GM19099 (cell line): ENCODE data around the gene TSC22D4.

Source experiments
- POLR2A ChIP-seq: IDR thresholded peaks from 3 replicates; pipeline ENCODE4 v1.6.1; 2011; ENCODE audit warnings: low read depth; ENCODE audit not compliant: insufficient read length; ENCODE audit errors: extremely low read depth

Gene TSC22D4

GRCh38 chr7:100478958-100479660, at the start of gene TSC22D4:
TSC22D4 (minus strand) TSS chr7:100479214; CDS start chr7:100478038, 1,176 bp downstream.
- TF ChIP-seq POLR2A = peak; percentile 81

DNA sequence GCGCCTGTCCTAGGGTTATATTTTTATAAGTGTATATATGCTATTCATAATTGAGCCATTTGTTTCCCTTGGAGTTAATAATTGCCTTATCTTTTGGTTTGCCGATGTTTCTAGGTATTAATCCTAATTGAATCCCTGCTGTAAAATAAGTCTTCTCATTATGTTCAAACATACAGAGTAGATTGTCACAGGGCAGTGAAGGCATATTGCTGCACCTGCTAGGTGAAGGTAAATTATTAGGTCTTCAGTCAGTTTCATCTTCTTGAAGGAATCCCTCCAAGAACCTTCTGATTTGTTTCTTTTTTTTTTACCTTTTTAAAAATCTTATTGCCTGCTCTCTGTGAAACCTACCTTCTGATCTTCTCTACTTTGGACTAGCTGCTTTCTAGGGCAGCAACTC, 42.1 kb upstream of the TSC22D4 start:
- TF ChIP-seq POLR2A = no peak

- no peak for TF ChIP-seq POLR2A
Observed at GRCh38 chr7:100520138-100520537, 41.1 kb upstream of the TSC22D4 start.

GRCh38 chr7:100519580-100519979, 40.6 kb upstream of the TSC22D4 start:
- no peak for TF ChIP-seq POLR2A

DNA sequence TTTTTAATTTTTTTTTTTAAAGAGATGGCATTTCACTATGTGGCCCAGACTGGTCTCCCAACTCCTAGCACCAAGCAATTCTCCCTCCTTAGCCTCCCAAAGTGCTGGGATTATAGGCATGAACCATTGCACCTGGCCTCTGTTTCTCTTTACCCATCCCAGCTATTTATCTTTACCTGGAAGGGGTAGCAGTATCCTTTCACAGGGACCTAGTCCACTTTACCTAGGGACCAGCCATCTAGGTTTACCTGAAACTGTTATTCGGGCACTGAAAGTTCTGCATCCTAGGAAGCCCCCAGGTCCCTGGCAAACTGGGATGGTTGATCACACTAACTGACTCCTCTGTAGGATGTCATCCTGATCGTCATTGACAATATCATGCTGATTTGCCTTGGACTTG, 38.3 kb upstream of the TSC22D4 start:
- no peak for TF ChIP-seq POLR2A

DNA sequence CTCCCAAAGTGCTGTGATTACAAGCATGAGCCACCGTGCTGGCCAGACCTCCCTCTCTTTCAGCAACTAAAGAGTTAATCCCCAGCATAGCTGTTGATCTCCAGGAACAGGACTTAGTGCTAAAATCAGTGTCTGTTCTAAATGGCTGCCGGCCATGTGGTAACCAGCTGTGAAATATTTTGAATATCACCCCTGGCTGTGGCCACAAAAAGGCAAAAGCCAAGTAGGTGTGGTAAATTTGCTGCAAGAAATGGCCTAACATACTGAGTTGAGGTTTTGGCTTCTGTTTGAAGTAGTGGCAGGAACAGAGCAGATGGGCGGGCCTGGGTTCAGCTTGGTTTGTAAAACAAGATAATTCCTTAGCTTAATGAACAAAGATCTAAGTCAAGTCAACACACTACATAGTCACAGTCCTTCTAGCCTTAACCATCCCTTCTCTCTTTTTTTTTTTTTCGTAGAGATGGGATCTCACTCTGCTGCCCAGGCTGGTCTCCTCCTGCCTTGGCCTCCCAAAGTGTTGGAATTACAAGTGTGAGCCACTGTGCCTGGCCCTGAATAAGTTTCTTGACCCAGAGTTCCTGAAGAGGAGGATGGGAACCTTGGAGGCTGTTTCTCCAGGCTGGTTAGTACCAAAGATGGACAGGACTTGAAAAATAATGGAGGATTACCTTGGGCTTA, 37.3 kb upstream of the TSC22D4 start:
- no peak for TF ChIP-seq POLR2A

- TF ChIP-seq POLR2A = no peak
Observed at GRCh38 chr7:100515072-100515532, 36.1 kb upstream of the TSC22D4 start.

DNA sequence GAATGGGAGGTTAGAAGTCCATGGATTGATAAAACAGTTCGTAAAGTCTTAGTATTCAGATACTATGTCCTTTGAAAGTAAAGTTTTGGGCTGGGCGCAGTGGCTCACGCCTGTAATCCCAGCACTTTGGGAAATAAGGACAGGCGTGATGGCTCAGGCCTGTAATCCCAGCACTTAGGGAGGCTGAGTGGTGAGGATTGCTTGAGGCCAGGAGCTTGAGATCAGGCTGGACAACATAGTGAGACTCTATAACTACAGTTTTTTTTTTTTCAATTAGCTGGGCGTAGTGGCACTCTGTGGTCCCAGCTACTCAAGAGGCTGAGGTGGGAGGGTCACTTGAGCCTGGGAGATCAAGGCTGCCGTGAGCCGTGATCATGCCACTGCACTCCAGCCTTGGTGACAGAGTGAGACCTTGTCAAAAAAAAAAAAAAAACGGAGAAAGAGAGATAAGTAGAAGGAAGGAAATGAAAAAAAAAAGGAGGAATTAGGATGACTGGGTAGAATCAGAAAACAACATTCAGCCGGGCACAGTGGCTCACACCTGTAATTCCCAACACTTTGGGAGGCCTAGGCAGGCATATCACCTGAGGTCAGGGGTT, 34.3 kb upstream of the TSC22D4 start:
- no peak for TF ChIP-seq POLR2A

DNA sequence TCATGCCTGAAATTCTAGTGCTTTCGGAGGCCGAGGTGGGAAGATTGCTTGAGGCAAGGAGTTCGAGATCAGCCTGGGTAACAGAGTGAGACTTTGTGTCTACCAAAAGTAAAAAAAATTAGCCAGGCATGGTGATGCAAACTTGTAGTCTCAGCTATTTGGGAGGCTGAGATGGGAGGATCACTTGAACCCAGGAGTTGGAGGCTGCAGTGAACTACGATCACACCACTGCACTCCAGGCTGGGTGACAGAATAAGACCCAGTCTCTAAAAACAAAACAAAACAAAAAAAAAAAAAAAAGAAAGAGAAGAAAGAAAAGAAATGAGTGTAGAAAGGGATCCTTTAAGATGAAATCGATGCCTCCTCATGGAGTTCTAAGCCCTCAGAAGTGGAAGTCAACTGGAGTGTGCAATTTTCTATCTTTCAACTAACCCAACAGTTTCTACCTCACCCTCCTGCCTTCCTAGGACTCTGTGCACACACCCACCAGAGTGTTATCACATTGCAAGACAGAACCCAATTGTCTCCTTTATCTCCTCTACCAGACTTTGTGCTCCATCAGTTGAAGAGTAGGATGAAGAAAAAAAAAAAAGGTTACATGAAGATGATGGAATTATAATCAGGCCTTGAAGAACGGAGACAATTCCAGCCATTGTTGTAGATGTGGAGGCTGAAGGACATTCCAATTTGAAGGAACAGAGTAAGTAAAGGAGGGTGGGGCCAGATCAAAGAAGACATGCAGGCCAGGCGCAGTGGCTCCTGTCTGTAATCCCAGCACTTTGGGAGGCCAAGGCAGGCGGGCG, 31.6 kb upstream of the TSC22D4 start:
- no peak for TF ChIP-seq POLR2A

DNA sequence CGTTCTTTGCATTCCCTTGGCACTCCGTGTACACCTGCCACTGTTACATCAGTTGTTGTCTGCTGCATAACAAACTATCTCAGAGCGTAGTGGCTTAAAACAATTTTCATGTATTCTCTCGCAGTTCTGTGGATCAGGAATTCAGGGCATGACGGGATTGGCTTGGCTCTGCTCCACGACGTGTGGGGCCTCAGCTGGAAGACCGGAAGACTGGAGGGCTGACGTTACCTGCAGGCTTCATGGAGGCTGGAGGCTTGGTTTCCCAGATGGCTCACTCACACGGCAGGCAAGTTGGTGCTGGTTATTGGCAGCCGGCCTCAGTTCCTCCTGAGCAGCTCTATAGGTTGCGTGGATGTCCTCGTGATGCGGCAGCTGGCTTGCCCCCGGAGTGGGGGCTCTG, 30.2 kb upstream of the TSC22D4 start:
- no peak for TF ChIP-seq POLR2A

GRCh38 chr7:100506356-100506923, 27.4 kb upstream of the TSC22D4 start:
- TF ChIP-seq POLR2A = no peak

GRCh38 chr7:100504887-100505611, 26.0 kb upstream of the TSC22D4 start:
- TF ChIP-seq POLR2A = no peak

DNA sequence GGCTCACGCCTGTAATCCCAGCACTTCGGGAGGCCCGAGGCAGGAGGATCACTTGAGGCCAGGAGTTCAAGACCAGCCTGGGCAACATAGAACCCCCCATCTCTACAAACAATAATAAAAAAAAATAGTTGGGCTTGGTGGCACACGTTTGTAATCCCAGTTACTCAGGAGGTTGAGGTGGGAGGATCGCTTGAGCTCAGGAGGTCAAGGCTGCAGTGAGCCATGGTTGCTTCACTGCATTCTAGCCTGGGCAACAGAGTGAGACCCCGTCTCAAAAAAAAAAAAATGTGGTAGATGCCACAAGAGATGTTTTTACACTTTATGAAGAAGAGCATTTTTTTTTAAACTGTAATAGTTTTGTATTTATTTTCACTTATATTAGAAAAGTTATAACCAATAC, 17.5 kb upstream of the TSC22D4 start:
- TF ChIP-seq POLR2A = no peak
